Mucosa of stomach (tissue), 1 donor: ENCODE results near the gene MAPKBP1.

Source experiments
- H3K27me3 ChIP-seq: one replicate; pipeline ENCODE4 v1.7.0; 2013; ENCODE audit warnings: mild to moderate bottlenecking, low read length; ENCODE audit not compliant: control insufficient read depth, insufficient read depth
- H3K36me3 ChIP-seq: one replicate; pipeline ENCODE4 v1.7.0; 2013; ENCODE audit warnings: low read length; ENCODE audit not compliant: control insufficient read depth, insufficient read depth
- H3K4me1 ChIP-seq: one replicate; pipeline ENCODE4 v1.7.0; 2013; ENCODE audit warnings: mild to moderate bottlenecking, low read length; ENCODE audit not compliant: control insufficient read depth, insufficient read depth
- H3K4me3 ChIP-seq: one replicate; pipeline ENCODE4 v1.7.0; 2013; ENCODE audit warnings: low read length
- H3K9ac ChIP-seq: one replicate; pipeline ENCODE4 v1.7.0; 2013; ENCODE audit warnings: mild to moderate bottlenecking, low read length, moderate library complexity
- H3K9me3 ChIP-seq: one replicate; pipeline ENCODE4 v1.7.0; 2013; ENCODE audit warnings: mild to moderate bottlenecking, low read length, moderate library complexity; ENCODE audit not compliant: control insufficient read depth
- donor health status: Pancreatic carcinoma.

The MAPKBP1 gene

DNA sequence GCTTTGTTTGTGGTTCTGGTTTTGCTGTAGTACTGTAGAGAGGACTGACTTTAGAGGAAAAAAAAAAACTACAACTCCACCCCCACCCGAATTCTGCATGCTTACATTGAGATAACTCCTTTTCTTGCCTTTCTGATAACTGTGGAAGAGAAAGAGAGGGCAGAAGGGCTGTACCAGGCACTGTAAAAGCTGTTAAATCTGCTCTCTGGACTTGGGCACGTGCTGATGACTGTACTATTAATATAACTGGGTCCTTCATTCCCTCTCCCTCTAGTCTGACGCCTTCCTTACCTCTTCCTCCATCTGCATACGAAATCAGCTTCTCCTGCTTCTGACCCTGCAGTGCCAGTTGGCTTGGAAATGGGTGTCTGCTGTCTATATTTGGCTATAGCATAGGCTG is 15.0 kb downstream of the MAPKBP1 start:
- H3K9me3 ChIP-seq: no peaks in the 10 kb centered on the region
- no peak overlapping the region for H3K4me3 ChIP-seq
- no peaks in the 10 kb centered on the region for H3K27me3 ChIP-seq
- H3K4me1 ChIP-seq: peaks cover 35% of the 10 kb centered on the region
- no peaks in the 10 kb centered on the region for H3K36me3 ChIP-seq
- no peak overlapping the region for H3K9ac ChIP-seq

DNA sequence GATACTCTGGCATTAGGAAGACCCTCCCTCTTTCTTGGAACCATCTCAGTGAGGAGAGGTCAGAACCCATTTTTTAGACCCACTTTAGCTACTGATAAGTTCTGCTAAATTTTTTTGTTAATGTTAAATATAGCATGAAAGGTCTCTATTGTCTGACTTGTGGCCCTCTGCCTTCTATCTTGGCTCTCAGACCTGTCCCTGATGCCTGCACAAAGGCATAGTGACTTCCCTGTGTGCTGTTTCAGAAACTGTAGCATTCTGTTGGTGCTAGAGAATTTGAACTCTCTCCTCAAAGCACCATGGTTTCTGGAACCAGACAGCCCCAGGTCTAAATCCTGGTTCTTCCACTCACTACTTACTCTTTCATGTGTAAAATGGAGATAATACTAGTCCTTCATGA is 15.4 kb downstream of the MAPKBP1 start:
- Histone ChIP-seq H3K4me1 (peaks cover 35% of the 10 kb centered on the region), H3K9me3 (no peaks in the 10 kb centered on the region), H3K36me3 (no peaks in the 10 kb centered on the region), H3K9ac (no peak overlapping the region), H3K4me3 (no peak overlapping the region), H3K27me3 (no peaks in the 10 kb centered on the region)

DNA sequence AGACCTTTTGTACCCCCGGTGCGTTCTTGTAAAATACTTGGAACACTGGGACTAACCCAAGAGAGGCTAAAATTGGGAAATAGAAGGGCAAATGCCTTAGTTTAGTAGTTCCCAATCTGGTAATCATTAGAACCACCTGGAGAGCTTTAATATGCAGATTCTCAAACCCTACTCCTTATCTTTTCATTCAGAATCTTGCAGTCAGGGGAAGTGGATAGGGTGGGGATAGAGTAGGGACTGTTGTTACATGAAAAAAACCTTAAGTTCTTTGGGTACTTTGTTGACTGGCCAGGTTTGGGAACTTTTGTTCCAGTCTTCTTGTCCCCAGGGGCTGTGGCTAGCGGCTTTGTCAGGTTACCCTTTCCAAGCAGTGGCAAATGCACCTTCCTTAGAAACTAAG is 15.9 kb downstream of the MAPKBP1 start:
- Histone ChIP-seq H3K4me1 (peaks cover 35% of the 10 kb centered on the region), H3K9ac (no peak overlapping the region), H3K4me3 (no peak overlapping the region), H3K27me3 (no peaks in the 10 kb centered on the region), H3K36me3 (no peaks in the 10 kb centered on the region), H3K9me3 (no peaks in the 10 kb centered on the region)

DNA sequence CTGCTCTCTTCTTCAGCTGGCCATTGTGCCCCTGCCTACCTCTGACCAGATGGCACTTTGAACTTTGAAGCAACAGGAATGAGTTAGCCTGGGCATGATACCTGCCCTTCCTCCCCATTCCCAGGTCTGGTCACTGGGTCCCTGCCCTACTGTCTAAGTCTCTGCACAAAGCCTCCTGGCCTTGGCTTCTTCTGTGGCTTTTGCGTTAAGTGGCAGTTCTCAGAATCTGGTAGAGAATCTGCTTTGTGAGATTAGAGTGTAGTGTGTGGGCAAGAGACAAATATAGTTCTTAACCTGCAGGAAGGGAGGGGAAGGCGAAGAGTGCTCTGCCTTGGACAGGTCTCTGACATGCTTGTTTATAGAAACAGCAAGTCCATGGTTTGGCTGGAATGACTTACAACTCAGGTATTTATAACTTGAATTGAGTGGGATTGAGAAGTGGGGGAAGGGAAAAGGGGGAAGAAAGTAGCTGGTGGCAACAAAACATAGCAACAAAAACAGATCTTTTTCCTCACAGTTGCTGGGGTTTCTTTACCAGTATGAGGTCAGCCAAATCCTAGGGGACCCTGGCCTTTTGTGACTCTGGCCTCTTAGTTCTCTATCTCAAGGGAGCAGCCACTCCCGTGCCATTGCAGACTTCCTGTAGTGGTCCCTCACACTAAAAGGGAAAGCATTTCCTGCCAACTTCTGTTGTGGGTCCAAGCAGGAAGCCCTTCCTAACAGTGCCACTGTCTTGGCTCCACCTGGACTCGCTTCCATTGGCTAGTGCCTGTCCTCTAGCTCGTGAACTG is 16.7 kb downstream of the MAPKBP1 start:
- Histone ChIP-seq H3K9ac (no peak overlapping the region), H3K36me3 (no peaks in the 10 kb centered on the region), H3K4me3 (no peak overlapping the region), H3K9me3 (no peaks in the 10 kb centered on the region), H3K27me3 (no peaks in the 10 kb centered on the region), H3K4me1 (peaks cover 35% of the 10 kb centered on the region)

DNA sequence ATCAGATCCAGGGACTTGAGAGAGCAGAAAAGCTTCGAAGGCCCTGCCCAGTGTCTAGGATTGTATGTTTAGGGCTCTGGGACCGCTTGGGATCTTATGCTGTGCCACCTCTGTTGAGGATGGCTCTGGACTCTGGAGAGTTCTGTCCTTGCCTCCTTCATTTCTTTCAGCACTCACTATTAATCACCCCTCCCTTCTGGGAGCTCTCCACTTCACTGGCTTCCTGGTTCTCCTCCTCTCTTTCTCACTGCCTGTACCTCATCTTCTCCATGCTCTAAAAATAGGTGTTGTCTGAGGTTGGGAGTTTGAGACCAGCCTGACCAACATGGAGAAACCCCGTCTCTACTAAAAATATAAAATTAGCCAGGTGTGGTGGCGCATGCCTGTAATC is 17.3 kb downstream of the MAPKBP1 start:
- no peak overlapping the region for H3K4me3 ChIP-seq
- H3K9me3 ChIP-seq: no peaks in the 10 kb centered on the region
- no peak overlapping the region for H3K9ac ChIP-seq
- no peaks in the 10 kb centered on the region for H3K27me3 ChIP-seq
- peaks cover 40% of the 10 kb centered on the region for H3K4me1 ChIP-seq
- no peaks in the 10 kb centered on the region for H3K36me3 ChIP-seq

DNA sequence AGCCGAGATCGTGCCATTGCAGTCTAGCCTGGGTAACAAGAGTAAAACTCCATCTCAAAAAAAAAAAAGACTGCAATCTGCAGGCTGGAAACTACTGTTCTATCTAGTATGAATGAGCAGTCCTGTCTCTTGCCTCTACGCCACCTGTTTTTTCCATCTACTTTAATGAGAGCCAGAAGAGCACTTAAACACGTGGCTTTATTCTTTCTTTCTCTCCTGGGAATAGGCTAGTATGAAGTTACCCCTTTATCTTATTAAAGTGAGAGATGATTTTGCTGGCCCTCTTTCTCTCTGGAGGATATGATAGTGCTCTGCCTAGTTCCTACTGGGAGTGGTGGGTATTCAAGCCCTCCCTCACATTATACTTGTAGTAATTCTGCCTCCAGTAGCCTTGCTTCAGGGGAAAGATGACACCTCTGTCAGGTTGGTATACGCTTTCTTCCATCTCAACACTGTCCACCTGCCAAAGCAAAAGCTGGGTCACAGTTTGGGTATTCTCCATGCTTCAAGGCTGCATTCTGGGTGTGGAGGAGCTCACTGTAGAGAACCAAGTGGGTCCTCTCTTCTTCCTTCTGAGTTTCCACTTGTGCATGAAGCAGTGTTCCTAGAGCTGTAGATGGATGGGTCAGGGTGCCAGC is 17.8 kb downstream of the MAPKBP1 start:
- Histone ChIP-seq H3K27me3 (no peaks in the 10 kb centered on the region), H3K36me3 (no peaks in the 10 kb centered on the region), H3K9me3 (no peaks in the 10 kb centered on the region), H3K9ac (no peak overlapping the region), H3K4me1 (peaks cover 45% of the 10 kb centered on the region), H3K4me3 (no peak overlapping the region)

DNA sequence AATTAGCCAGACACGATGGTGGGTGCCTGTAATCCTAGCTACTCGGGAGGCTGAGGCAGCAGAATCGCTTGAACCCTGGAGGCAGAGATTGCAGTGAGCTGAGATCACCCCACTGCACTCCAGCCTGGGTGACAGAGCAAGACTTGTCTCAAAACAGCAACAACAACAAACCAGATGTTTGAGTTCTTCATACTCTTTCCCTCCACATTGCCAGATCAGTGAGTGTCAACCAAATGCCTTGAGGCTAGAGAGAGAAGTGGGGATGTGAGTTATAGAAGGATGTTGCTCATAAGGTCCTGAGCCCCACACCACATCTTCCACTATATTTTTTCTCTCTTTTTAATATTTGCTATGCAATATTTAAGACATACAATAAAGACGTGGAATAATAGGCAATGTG is 19.8 kb downstream of the MAPKBP1 start:
- Histone ChIP-seq H3K27me3 (no peaks in the 10 kb centered on the region), H3K4me3 (no peak overlapping the region), H3K9me3 (no peaks in the 10 kb centered on the region), H3K36me3 (no peaks in the 10 kb centered on the region), H3K9ac (no peak overlapping the region), H3K4me1 (peaks cover 37% of the 10 kb centered on the region)

DNA sequence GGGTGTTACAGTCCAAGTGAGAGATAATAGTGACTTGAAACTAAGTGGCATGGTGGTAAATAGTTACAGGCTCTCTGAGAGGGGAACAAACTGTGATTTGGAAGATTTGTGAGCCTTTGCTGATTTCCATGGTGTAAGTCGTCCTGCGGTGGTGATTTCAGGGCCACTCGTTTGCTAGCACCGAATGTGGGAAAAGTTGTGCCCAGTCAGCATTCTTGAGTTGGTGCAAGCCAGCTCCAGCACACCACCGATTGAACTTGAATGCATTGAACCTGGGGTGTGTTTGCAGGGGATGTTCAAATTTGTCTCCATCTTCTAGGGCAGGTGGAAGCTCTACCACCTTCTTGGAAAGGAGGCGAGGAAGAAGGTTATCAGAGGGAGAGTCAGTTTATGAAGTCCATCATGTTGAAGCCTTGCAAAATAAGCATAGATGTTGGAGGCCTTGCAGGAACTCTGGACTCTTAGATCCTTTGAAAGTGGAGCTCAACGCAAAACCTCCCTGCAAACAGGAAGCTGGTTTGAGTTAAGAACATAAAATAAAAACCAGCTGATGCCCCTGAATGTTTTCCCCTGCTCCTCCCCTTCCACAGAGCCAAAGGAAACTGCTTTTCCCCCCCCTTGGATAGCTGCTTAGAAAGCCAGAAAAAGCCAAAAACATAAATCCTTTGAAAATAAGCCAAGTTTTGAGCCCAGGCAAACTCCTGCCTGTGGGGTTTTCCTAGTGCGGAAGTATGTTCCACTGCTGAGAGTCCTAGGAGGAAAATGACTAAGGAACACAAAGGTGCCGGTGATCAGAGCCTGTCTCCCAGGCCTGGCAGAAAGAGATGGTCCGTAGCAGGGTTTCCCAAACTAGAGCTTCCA is 21.9 kb downstream of the MAPKBP1 start:
- Histone ChIP-seq H3K9ac (no peak overlapping the region), H3K36me3 (no peaks in the 10 kb centered on the region), H3K27me3 (no peaks in the 10 kb centered on the region)

DNA sequence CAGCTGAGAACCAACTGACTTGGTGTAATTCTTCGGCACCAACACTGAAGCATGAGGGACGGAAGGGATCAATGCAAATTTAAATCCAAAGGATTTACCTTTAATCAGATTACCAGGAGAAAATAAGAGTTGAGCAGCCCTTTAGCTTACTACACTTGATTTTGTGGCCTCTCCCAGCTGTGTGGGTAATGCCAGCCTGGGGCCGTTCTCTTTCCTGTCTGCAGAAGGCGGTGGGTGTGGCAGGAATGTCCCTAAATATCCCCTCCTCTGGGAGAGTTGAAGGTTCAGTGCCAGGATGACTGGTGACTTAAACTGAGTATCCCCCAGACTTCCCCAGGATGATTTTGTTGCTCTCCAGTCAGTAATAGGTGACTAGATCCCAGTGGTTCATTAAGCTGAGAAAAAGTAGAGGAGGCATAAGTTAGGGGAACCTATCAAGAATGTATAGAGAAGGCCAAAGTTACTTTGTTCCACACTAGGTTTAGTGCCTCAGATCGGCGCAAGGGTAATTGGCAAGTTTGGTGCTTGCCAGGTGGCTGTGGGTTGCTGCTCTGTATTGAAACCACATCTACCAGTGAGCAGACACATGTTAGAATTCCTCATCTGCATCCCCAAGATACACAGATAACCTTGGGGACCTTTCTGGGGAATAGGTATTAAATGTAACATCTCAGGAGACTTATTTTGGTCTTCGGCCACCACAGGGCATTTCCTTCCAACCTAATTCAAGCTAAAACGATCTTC is 23.1 kb downstream of the MAPKBP1 start:
- Histone ChIP-seq H3K4me3 (no peak overlapping the region), H3K36me3 (no peaks in the 10 kb centered on the region), H3K9me3 (no peaks in the 10 kb centered on the region), H3K9ac (no peak overlapping the region), H3K27me3 (no peaks in the 10 kb centered on the region), H3K4me1 (peaks cover 13% of the 10 kb centered on the region)

More for the DNA sequence above, 21.9 kb downstream of the MAPKBP1 start:
- no peak overlapping the region for H3K4me3 ChIP-seq
- H3K9me3 ChIP-seq: no peaks in the 10 kb centered on the region
- H3K4me1 ChIP-seq: peaks cover 17% of the 10 kb centered on the region

DNA sequence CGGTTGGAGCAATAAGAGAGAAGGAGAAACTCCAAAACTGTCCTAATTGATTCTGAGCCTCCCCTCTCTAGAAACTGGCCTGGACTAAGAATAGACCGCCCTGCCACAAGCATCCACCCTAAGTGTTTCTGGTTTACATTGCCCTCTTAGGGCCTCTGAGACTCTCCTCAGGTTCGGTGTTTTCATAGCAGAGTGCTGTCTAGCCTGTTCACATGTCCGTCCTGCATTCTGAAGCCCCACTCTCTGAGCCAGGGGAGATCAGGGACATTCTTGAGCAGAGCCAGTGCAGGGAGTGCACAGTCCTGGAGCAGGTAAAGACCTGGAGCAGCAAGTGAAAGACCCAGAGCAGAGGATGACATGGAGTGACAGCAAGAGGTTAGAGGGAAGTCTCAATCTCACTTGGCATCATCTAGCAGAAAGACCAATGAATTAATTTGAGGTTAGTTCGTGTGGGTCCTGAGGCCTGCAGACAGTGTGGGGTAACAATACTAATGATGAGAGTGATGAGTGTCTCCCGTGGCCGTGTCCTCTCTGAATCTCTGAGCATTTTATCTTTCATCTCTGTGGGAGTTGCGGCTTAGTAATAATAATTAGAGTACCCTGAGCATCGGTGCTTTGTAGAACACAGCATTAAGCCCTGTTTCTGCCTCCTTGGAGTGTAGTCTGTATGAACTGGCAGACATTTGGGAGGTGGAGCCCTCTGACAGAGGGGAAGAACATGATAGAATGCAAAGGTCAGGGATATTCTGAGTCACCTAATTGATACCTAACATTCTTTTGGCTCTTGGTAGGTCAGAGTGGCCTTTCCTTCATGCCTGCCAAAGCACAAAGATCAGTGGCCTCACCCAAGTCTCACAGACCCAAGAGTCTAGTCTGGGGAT is 24.6 kb downstream of the MAPKBP1 start:
- Histone ChIP-seq H3K4me1 (peaks cover 13% of the 10 kb centered on the region), H3K36me3 (no peaks in the 10 kb centered on the region), H3K4me3 (no peak overlapping the region), H3K9me3 (no peaks in the 10 kb centered on the region), H3K9ac (no peak overlapping the region), H3K27me3 (no peaks in the 10 kb centered on the region)

DNA sequence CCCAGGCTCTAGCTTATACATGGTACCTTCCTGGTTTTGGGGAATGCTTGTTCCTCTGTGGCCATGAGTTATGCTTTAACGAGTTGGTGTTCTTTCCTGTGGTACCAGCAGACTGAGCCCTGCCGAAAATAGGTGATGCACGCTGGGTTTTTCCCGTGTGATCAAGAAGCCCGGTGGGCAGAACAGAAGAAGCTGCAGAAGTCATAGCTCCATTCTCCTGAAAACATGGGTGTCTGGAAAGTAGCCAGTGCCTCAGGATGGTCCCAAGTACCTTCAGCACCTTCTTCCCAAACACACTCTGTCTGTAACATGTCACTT is 25.2 kb downstream of the MAPKBP1 start:
- H3K4me3 ChIP-seq: no peak overlapping the region
- no peaks in the 10 kb centered on the region for H3K36me3 ChIP-seq
- no peak overlapping the region for H3K9ac ChIP-seq
- H3K4me1 ChIP-seq: peaks cover 13% of the 10 kb centered on the region
- no peaks in the 10 kb centered on the region for H3K27me3 ChIP-seq
- no peaks in the 10 kb centered on the region for H3K9me3 ChIP-seq
